GM19043 (cell line): ENCODE data around the gene DEPDC1.
"Not testable (repeated sequence)": the region's sequence is repeated elsewhere in the genome, so short reads cannot be mapped to it uniquely, and the experiment has no call there.

ENCODE experiments used
- ATAC-seq: cut with Tn5 transposase; IDR thresholded peaks from one replicate; pipeline ENCODE4 v1.9.1; 2021; ENCODE audit warnings: low read depth; ENCODE audit not compliant: unreplicated experiment

The DEPDC1 gene

DNA sequence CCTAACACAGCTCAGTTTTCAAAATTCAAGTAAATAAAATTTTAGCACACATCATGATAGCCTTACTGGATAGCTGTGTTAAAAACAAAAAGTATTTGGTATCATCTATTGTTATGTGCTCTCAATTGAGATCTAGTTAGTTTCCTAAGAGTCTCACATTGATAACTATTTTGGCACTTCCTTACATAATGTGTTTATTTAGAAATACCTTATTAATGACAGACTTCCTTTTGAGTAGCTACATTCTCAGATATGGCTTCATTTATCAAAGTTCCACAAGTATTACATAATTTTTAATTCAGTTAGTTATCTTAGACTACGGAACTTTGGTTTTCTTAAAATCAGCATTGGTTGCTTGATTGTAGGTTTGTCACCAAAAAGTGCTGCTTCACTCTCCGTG, 20.3 kb downstream of the DEPDC1 start:
- not testable (repeated sequence) for ATAC-seq

DNA sequence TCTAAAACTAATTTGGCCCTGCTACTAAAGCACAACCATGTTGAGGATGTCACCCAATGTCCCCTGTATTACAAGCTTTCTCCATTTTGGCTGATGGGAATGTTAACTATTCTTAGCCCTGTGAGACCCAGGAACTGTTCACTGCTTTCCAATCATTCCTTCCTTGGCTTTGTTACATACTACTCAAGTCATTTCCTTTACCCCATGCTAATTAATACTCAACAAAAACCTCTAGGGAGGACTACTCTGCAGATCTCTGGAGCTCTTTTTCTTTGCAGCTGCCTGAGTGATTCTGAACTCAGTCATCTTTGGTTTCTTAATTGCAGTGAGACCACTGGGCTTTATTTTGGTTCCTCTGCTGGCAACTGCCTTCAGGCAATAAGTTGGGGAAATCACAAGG, 23.8 kb downstream of the DEPDC1 start:
- ATAC-seq: no peak

DNA sequence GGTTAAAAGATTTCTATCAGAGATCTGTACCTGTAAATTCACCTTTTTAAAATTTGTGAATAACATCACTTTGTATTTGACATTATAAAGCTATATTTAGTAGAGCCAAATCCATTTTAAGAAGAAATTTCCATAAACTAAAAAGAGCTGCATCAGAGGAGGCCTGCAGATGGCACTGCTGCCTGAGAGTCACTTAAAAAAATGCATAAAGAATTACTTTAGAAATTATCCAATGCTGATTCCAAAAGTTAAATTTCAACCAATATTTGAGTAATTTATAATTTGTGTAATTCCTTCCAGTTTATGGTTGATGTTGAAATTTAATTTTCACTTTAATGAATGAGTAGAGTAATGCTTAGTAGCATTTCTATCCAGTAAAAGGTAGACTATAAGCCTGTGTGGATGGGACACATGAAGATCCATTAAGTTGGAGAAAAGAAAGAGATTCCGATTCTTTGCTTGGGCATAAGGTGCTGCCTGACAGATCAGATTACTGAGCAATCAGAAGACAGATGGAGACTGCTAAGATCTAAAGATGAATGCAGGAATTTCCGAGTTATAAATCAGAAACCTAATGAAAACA, 26.4 kb downstream of the DEPDC1 start:
- ATAC-seq: no peak

DNA sequence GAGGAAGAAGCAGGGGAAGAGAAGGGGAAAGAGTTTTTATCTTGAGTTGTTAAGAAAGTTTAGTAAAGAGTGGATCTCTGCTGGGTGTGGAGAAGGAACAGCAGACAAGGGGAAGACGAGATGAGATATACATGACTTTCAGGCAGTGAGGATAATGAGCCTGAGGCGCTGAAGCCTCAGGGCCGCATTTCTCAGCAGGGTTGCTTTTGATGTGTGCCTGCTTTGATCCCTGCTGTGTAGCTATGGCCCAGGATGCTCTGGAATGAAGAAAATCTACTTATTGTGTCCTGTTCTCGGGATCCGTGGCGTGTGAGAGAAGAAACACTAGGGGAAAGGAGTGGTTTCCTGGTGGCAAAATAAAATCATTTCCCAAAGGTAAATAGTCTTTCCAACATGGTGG, 32.0 kb downstream of the DEPDC1 start:
- no peak for ATAC-seq

DNA sequence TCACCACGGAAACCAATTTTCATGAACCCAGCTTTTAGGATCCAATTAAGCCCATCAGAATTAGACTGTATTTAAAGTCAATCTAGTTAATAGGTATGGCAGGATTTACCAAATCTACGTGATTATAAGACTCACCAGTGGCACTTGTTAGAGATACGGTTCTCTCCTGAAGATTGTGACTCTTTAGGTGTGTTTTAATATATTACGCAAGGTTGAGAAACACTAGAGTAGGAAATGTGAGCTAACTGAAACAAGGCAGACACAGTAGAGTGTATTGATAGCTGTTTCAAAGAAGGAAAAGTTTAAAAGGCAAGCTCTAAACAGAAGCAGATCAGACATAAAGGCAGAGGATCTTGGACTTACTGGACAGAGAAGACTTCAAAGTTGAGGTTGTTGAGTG, 35.9 kb downstream of the DEPDC1 start:
- ATAC-seq: no peak

DNA sequence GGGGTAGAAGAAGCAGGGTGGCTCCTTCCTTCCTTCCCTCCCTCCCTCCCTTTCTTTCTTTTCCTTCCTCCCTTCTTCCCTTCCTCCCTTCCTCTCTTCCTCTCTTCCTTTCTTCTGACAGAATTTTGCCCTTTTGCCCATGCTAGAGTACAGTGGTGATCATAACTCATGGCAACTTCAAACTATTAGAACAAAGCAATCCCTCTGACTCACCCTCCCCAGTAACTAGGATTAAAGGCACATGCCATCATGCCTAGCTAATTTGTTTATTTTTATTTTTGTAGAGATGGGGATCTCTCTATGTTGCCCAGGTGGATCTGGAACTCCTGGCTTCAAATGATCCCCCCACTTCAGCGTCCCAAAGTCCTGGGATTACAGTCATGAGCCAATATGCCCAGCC, 37.1 kb downstream of the DEPDC1 start:
- ATAC-seq: no peak

DNA sequence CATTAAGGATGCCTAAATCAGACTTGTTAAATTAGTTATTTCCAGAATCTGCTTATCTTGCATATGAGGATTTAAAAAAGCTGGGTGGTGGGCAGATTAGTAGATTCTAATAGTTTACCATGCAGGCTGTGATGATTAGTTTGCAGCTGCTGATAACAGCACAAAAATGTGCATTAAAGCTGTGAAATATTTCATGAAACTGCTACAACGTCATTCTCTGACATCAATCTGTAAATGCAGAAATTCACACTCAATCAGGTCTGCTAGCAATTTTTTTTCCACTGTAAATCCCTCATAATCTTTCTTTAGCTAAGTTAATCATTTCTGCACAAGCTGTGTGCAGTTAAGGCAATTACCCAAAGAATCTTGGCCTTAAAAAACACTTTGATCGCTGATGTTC, 37.8 kb downstream of the DEPDC1 start:
- ATAC-seq: no peak

DNA sequence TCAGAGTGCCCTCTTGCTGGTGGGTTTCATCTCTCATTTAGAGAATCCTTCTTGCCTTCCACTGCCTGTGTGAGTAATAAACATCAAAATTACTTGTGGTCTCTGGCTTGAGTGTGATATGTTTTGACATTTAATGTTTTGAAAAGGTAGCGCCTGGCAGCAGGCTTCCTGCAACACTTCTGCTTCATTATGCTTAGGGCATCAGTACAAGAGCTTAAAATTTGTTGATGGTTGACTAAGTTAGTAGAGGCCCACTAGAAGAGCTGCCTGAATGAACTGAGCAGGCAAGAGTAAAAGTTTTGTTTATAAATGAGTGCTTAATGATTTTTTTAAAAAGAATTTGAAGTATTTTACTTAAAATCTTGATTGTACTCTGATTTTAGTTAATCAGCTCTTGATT, 40.7 kb downstream of the DEPDC1 start:
- no peak for ATAC-seq

DNA sequence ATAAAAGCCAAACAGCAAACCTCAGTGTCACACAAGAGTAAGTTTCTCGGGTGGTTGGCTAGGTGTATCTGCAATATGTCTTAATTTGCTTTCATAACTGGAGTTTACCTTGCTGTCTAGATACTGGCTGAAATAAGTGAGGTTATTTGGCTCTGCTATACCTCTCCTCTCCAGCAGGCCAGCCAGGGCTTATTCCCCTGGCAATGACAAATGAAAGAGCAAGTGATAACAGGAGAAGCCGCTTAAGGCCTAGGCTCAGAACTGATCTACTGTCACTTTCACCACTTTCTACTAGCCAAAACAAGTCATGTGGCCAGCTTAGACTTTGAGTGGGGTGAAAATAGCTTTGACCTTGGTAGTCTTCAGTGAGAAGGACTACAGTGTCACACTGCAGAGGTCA, 42.3 kb downstream of the DEPDC1 start:
- no peak for ATAC-seq

DNA sequence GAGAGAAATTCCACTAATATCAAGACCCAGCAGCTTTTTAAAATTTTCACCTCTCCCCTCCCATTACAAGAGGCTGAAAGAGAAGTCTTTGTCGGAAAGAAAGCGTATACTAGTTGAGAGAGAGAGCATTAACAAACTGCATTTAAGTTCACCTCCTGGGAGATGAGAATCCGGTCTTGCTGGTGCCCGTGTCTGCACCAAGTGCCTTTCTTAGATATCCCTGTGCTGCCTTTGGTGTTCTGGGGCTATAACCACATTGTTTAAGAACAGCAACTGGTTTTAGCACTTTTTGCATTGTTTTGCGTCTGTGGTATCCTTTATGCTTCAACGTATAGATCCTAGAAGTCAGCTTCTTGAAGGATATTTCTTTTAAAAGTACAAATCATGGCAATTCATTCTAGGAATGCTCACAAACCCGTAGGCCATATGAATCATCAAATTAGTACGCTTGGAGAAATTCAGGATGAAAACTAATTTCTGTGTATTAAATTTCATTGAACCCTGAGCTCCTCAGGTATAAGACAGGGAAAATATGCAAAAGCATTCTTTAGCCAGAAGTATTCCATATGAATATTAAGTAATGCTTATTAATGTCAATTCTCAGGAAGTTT, 43.7 kb downstream of the DEPDC1 start:
- ATAC-seq: no peak

DNA sequence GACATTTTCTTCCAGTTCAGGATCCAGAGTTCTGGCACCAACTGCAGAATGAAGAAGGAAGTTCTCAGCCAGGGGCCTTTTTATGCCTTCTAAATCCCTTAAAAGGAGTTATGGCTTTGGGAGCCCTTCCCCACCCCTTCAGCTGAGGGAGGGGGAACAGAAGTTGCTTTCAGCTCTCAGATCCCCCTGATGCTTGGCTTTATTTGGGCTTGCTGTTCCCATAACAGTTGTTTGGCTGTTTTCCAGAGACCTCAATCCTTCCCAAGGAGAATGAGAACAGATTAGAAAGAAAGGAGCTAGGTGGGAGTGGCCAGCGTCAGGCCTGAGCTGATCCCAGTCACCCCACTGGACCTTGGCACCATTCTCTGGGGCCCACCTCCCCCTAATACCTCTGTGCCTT, 47.0 kb downstream of the DEPDC1 start, which contains the start of gene RPE65:
RPE65 (minus strand) TSS at position 54 of the 400 bp plus-strand sequence; CDS start at position 5, 49 bp downstream.
- no peak for ATAC-seq

DNA sequence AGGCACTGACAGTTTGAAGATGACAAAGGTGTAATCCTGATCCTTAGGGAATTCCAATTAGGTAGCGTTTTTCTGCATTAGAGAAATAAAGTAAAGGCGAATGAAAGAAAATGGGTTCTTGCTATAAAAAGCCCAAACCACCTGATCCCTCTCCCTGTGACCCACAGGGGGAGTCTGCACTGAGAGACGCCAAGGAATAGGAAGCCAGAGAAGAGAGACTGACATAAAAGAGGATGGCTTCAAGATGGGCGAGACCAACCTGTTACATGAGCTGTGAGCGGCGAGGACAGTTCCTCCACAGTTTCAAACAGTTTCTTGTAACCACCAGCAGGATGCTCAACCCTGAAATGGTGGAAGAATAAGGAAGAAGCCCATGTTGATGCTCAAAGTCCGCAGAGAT, 48.5 kb downstream of the DEPDC1 start:
- ATAC-seq: no peak

DNA sequence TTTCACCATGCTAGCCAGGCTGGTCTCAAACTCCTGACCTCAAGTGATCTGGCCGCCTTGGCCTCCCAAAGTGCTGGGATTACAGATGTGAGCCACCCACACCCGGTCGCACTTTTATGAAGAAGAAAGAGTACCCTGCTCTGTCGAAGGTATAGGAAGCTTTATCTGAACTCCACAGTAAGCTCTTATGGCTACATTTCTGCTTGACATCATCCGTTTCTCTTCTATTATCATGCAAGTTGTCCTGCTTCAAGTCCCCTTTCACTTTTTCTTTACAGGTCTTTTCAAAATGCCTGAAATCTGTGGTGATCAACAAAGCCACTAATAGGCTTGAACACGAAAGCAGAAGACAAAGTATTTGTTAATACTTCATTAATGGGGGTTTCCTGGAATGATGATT, 51.2 kb downstream of the DEPDC1 start:
- ATAC-seq: no peak

DNA sequence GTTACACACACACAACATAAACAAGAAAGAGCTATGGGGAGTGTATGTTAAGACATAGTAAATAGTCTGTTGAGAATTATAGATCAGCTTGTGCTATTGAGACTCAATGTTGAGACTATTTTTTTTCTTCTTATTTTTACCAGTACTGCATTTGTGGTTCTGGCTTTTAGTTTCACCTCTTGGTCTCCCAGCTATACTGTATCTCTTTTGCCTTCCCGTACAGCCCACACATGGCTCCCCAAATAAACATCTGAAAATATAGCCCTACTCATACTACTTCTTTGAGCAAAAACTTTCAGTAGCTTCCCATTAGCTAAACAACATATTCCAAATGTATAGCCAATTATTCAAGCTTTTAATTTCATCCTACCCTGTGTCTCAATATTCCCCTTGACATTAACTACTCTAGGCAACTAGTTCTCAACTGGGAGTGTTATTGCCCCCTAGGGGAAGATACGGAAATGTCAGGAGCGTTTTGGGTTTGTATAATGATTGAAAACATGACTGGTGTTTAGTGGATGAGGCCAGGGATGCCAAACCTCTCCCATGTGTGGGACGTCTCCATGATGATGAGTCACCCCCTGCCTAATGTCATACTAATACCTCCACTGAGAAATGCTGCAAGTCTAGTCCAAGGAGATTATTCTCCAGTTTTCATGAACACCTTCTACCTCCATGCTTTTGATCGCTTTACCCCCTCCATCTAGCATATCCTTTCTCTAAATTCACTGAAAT, 53.9 kb downstream of the DEPDC1 start:
- ATAC-seq: peak; percentile 75

DNA sequence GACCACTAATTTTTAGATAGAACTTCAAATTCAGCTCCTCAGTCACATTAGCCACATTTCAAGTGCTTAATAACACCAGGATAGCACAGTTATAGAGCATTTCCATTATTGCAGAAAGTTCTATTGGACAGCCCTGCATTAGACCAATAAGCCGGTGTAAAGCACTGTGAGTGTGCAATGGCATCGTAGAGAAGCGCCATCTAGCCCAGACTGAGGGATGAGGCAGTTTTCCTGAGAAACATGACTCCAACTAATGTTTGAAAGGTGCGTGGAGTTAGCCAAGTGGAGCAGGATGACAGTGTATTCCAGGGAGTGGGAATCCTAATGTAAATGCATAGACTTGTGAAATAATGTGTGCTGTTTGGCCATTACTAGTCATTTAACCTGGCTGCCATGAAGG, 54.9 kb downstream of the DEPDC1 start:
- ATAC-seq: no peak

DNA sequence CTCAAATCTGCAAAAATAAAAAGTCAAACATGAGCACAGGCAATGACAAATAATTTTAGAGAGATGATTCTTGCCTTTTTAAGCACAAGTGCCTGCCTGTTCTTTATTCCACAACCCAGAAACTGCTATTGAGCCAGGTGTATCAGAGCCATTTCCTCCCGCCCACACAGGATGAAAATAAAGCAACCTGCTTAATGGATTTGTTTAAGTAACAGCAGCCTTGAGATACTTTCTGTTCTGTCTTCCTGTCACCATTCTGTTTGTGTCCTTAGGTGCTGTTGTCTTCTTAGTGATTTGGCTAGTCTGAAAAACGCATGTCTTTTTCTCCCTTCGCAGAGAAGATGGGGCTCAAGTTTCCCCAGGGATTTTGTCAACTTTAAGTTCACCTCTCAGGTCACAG, 58.6 kb downstream of the DEPDC1 start:
- ATAC-seq: no peak

DNA sequence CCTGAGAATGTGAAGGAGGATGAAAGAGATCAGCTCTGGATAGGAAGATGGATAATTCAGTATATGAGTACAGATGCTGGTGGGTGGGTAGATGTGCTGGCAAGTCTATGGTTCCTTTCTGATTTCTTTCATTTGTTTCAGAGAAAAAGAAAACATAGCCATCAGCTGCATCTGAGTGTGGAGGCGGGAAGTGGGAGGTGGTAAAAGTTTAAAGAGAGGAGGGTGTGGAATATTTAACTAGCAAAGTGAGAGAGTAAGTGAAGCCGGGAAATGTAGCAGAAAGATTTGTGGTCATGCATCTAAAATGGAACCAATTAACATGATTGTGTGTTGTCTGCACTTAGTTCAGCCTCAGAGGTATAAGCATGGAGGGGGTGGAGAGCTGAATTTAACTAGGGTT, 63.5 kb downstream of the DEPDC1 start:
- ATAC-seq: no peak

DNA sequence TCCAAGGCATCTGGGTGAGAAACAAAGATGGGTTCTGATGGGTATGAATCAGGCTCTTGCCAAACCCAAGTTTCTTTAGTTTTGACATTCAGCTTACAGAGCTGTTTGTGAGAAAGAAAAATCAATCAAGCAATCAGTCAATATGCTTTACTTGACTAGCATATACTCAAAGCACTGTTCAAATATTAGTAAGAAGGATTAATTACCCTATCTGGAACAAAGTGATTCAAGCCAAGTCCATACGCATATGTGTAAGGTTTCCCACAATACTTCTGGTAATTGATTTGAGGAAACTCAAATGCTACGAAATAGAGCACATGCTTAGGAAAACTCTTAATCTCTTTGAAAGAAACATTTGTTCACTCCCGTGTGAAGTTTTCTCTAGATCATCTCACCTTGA, 65.8 kb downstream of the DEPDC1 start:
- ATAC-seq: no peak

DNA sequence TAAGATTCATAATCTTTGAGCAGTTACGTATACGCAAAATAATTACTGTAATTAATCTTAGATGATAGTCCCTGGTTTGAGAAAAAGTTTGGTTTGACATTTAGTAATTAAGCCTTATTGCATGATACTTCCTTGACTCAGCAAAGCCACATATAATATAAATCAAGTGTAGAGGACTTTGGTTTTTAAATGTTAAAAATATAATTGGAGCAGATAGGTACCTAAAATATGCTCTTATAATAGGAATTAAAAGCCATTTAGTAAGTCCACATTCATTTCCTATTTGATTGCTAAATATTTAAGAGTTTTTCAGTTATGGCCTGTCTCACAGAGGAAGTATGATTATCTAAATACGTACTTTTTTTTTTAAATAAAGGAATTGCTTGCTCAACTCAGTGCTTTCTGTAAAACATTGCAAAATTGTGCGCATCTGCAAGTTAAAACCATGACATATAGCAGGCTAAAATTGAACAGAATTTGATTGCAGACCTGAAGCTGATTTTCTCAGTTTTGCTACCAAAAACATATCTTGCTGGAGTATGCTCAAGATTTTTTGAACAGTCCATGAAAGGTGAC, 67.6 kb downstream of the DEPDC1 start:
- ATAC-seq: no peak

DNA sequence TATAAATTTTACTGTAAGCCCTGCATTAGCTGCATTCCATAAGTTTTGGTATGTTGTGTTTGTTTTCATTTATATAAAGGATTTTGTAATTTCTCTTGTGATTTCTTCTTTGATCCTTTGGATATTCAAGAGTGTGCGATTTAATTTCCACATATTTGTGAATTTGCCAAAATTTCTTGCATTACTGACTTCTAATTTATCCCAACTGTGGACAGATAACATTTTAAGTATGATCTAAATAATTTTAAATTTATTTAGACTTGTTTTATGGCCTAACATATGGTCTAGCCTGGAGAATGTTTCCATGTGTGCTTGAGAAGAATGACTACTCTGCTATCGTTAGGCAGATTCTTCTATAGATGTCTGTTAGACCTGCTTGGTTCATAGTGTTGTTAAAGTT, 70.3 kb downstream of the DEPDC1 start:
- no peak for ATAC-seq
